Measurements from ENCODE around the gene NHS. TPM values are rescaled to one million over a fixed set of nuclear protein-coding genes. Genes with fewer than 3 reads are reported as not detected.

NHS gene
- total RNA-seq, 1 experiment from 2014 or later, result 6.2 TPM

GRCh38 chrX:17359500-17359899, 15.5 kb upstream of the NHS start:
- DNase-seq (ENCODE audit: unreplicated experiment), result peak; percentile 42
- BruUV-seq (replicated peaks), result no TSS peak
- no peaks in the 10 kb centered on the region for H3K9me3 Mint-ChIP-seq (ENCODE audit: unreplicated experiment)
- no peak overlapping the region for H3K27ac Mint-ChIP-seq (ENCODE audit: low read depth, unreplicated experiment)
- H3K4me1 Mint-ChIP-seq (ENCODE audit: insufficient read depth, unreplicated experiment), result no peaks in the 10 kb centered on the region
- H3K4me3 Mint-ChIP-seq (ENCODE audit: unreplicated experiment), result no peak overlapping the region
- CTCF ChIA-PET, result interaction anchor here (0.8 kb wide), 1 partner anchor 232 kb away, joined by 3 read pairs; no protein-coding TSS in a partner anchor
- no peak for TF ChIP-seq CTCF (IDR thresholded peaks at IDR 0.05; ENCODE audit: unreplicated experiment)
- intact Hi-C loops (cut with micrococcal nuclease), result no loop called here
- no peaks in the 10 kb centered on the region for H3K36me3 Mint-ChIP-seq (ENCODE audit: insufficient read depth, unreplicated experiment)
- POLR2A ChIA-PET, result interaction anchor here (0.9 kb wide), 1 partner anchor 17 kb away, joined by 3 read pairs; no protein-coding TSS in a partner anchor
- H3K27me3 Mint-ChIP-seq (ENCODE audit: insufficient read depth, unreplicated experiment), result no peaks in the 10 kb centered on the region

- intact Hi-C loops (cut with micrococcal nuclease), result no loop called here
- Mint-ChIP-seq H3K4me1 (ENCODE audit: insufficient read depth, unreplicated experiment) (no peaks in the 10 kb centered on the region), H3K27ac (ENCODE audit: low read depth, unreplicated experiment) (no peak overlapping the region), H3K27me3 (ENCODE audit: insufficient read depth, unreplicated experiment) (no peaks in the 10 kb centered on the region), H3K9me3 (ENCODE audit: unreplicated experiment) (no peaks in the 10 kb centered on the region), H3K4me3 (ENCODE audit: unreplicated experiment) (no peak overlapping the region), H3K36me3 (ENCODE audit: insufficient read depth, unreplicated experiment) (no peaks in the 10 kb centered on the region)
- no peak for DNase-seq (ENCODE audit: unreplicated experiment)
- TF ChIP-seq CTCF (IDR thresholded peaks at IDR 0.05; ENCODE audit: unreplicated experiment), result peak; percentile 7
- ChIA-PET CTCF (interaction anchor here (0.7 to 1.5 kb wide), 3 partner anchors 11 to 149 kb away, joined by 3 to 4 read pairs (median 3); no protein-coding TSS in a partner anchor), POLR2A (no interaction called here)
- no TSS peak for BruUV-seq (replicated peaks)
Measured at GRCh38 chrX:17361620-17362019, 13.4 kb upstream of the NHS start.

- intact Hi-C loops (cut with micrococcal nuclease), result no loop called here
- TF ChIP-seq CTCF (IDR thresholded peaks at IDR 0.05; ENCODE audit: unreplicated experiment), result no peak
- Mint-ChIP-seq H3K9me3 (ENCODE audit: unreplicated experiment) (no peaks in the 10 kb centered on the region), H3K27ac (ENCODE audit: low read depth, unreplicated experiment) (no peak overlapping the region), H3K36me3 (ENCODE audit: insufficient read depth, unreplicated experiment) (no peaks in the 10 kb centered on the region), H3K4me1 (ENCODE audit: insufficient read depth, unreplicated experiment) (no peaks in the 10 kb centered on the region), H3K27me3 (ENCODE audit: insufficient read depth, unreplicated experiment) (no peaks in the 10 kb centered on the region), H3K4me3 (ENCODE audit: unreplicated experiment) (no peak overlapping the region)
- DNase-seq (ENCODE audit: unreplicated experiment), result no peak
- ChIA-PET POLR2A (no interaction called here), CTCF (interaction anchor here (1.4 kb wide), 1 partner anchor 126 kb away, joined by 4 read pairs; no protein-coding TSS in a partner anchor)
- BruUV-seq (replicated peaks), result no TSS peak
Measured at GRCh38 chrX:17368002-17368401, 7.0 kb upstream of the NHS start.

GRCh38 chrX:17369309-17369708, 5.7 kb upstream of the NHS start:
- Mint-ChIP-seq H3K4me1 (ENCODE audit: insufficient read depth, unreplicated experiment) (no peaks in the 10 kb centered on the region), H3K27ac (ENCODE audit: low read depth, unreplicated experiment) (no peak overlapping the region), H3K9me3 (ENCODE audit: unreplicated experiment) (no peaks in the 10 kb centered on the region), H3K4me3 (ENCODE audit: unreplicated experiment) (no peak overlapping the region), H3K27me3 (ENCODE audit: insufficient read depth, unreplicated experiment) (no peaks in the 10 kb centered on the region), H3K36me3 (ENCODE audit: insufficient read depth, unreplicated experiment) (no peaks in the 10 kb centered on the region)
- intact Hi-C loops (cut with micrococcal nuclease), result no loop called here
- DNase-seq (ENCODE audit: unreplicated experiment), result no peak
- ChIA-PET POLR2A (no interaction called here), CTCF (interaction anchor here (0.6 to 0.7 kb wide), 2 partner anchors 226 to 320 kb away, joined by 3 to 4 read pairs; no protein-coding TSS in a partner anchor)
- TF ChIP-seq CTCF (IDR thresholded peaks at IDR 0.05; ENCODE audit: unreplicated experiment), result no peak
- no TSS peak for BruUV-seq (replicated peaks)
